Neural crest cell (in vitro differentiated cells): Measurements from ENCODE around the gene CCDC63. TPM values are rescaled to one million over a fixed set of nuclear protein-coding genes. Genes with fewer than 3 reads are reported as not detected.

Source experiments
- total RNA-seq: library from RNA; stranded (reverse); gene quantifications from 2 replicates; pipeline ENCODE4 v1.2.1, GENCODE V29; 2021

The CCDC63 gene
- total RNA-seq, 1 donor from 2014 or later: not detected

Other genes with a start within 250 kb of the CCDC63 start
- gene TCTN1, start 232.9 kb upstream of the CCDC63 start, total RNA-seq: 58.1 and 59.1 TPM in 2 replicates
- gene HVCN1, start 157.9 kb upstream of the CCDC63 start, total RNA-seq: 3.8 and 4.9 TPM in 2 replicates
- gene PPP1CC, start 104.1 kb upstream of the CCDC63 start, total RNA-seq: 288 and 293 TPM in 2 replicates
- gene MYL2, start 73.6 kb downstream of the CCDC63 start, total RNA-seq: not detected in 2 replicates
- gene CUX2, start 187.2 kb downstream of the CCDC63 start, total RNA-seq: 5.4 and 5.8 TPM in 2 replicates